ENCODE results near the gene FBXL19. TPM values are rescaled to one million over a fixed set of nuclear protein-coding genes. Genes with fewer than 3 reads are reported as not detected.

The FBXL19 gene
- total and polyA plus RNA-seq, 2 donors (not counting 1 experiment from before 2014, with no cell fraction given) = 9.0 to 25.0 TPM

GRCh38 chr16:30995927-30996323 is 72.6 kb downstream of the FBXL19 start:
- ATAC-seq (ENCODE audit: low read depth) = no peak
- 72% methylated on average over 8 of the region's 11 CpGs for WGBS (ENCODE audit: insufficient coverage)
- Histone ChIP-seq H3K79me2 (ENCODE audit: control insufficient read depth, insufficient read depth, low read length) (no peaks in the 10 kb centered on the region), H3K4me1 (ENCODE audit: control insufficient read depth in 2 of 2, insufficient read depth in 2 of 2, low read length in 2 of 2) (peaks cover 9 to 13% of the 10 kb centered on the region in 2 donors), H2AFZ (ENCODE audit: insufficient read depth, low read depth, low read length, poor library complexity, severe bottlenecking) (peak overlapping the region; percentile 96), H3K4me3 (ENCODE audit: control extremely low read depth in 1 of 5, extremely low read depth in 1 of 5, insufficient read depth in 1 of 5, low read depth in 2 of 5, low read length in 4 of 5) (peak overlapping the region in 2 of 5 experiments; percentile 61 to 72), H3K36me3 (replicated peaks in 1 of 2; ENCODE audit: control extremely low read depth in 1 of 2, control insufficient read depth in 1 of 2, extremely low read depth in 1 of 2, insufficient read depth in 2 of 2, low read length in 1 of 2) (no peaks in the 10 kb centered on the region), H3K4me2 (replicated peaks; ENCODE audit: low read depth, low read length, poor library complexity, severe bottlenecking) (peak overlapping the region; percentile 88), H3K9ac (ENCODE audit: low read length) (no peak overlapping the region), H3K27ac (ENCODE audit: low read length in 2 of 2) (no peak overlapping the region), H4K20me1 (ENCODE audit: control insufficient read depth, insufficient read depth, low read length, poor library complexity, severe bottlenecking) (no peaks in the 10 kb centered on the region), H3K9me3 (ENCODE audit: control extremely low read depth in 1 of 3, control insufficient read depth in 2 of 3, insufficient read depth in 1 of 3, low read length in 2 of 3) (peaks cover 0 to 5% (median 0%) of the 10 kb centered on the region in 3 donors), H3K27me3 (replicated peaks in 1 of 4; ENCODE audit: control extremely low read depth in 1 of 4, control insufficient read depth in 3 of 4, insufficient read depth in 4 of 4, low read length in 3 of 4) (peaks cover 0 to 7% (median 0%) of the 10 kb centered on the region in 4 experiments)
- peak overlapping the region; percentile 86 for H3K4me3 Mint-ChIP-seq
- TF ChIP-seq EZH2 (IDR thresholded peaks at IDR 0.05; ENCODE audit: borderline replicate concordance, insufficient read depth, low read depth, low read length, poor library complexity, severe bottlenecking) (no peak), CTCF (IDR thresholded peaks at IDR 0.05) (no peak)
- H3K27ac Mint-ChIP-seq = peak overlapping the region; percentile 83
- H3K4me1 Mint-ChIP-seq = peaks cover 9% of the 10 kb centered on the region
- ChIA-PET POLR2A (interaction anchor here (0.7 to 1.6 kb wide), 2 partner anchors 9 to 147 kb away, joined by 6 to 7 read pairs; no protein-coding TSS in a partner anchor), CTCF (interaction anchor here (1.8 kb wide), 1 partner anchor 146 kb away, joined by 6 read pairs; no protein-coding TSS in a partner anchor)
- H3K27me3 Mint-ChIP-seq = no peaks in the 10 kb centered on the region
- no peaks in the 10 kb centered on the region for H3K9me3 Mint-ChIP-seq (ENCODE audit: insufficient read depth)
- no peak for DNase-seq
- intact Hi-C loops (cut with micrococcal nuclease) = no loop called here

GRCh38 chr16:30996324-30996984 is 73.1 kb downstream of the FBXL19 start:
- H3K27ac ChIP-seq (ENCODE audit: low read length in 2 of 2) = peak overlapping the region; percentile 29 to 62
- intact Hi-C loops (cut with micrococcal nuclease) = no loop called here
- H3K4me1 Mint-ChIP-seq = peaks cover 9% of the 10 kb centered on the region
- no peaks in the 10 kb centered on the region for H3K36me3 ChIP-seq (replicated peaks in 1 of 2; ENCODE audit: control extremely low read depth in 1 of 2, control insufficient read depth in 1 of 2, extremely low read depth in 1 of 2, insufficient read depth in 2 of 2, low read length in 1 of 2)
- DNase-seq (peak; percentile 26), ATAC-seq (ENCODE audit: low read depth) (peak; percentile 2)
- 36% methylated on average over 14 of the region's 23 CpGs for WGBS (ENCODE audit: insufficient coverage)
- peaks cover 0 to 5% (median 0%) of the 10 kb centered on the region in 3 donors for H3K9me3 ChIP-seq (ENCODE audit: control extremely low read depth in 1 of 3, control insufficient read depth in 2 of 3, insufficient read depth in 1 of 3, low read length in 2 of 3)
- ChIA-PET CTCF (interaction anchor here (1.0 to 1.8 kb wide), 3 partner anchors 11 to 146 kb away, joined by 3 to 6 read pairs (median 4); partner anchors contain the start of gene ZNF668), POLR2A (interaction anchor here (0.7 to 1.6 kb wide), 3 partner anchors 9 to 183 kb away, joined by 6 to 7 read pairs (median 6); partner anchors contain the start of gene FUS)
- peak overlapping the region in 4 of 5 experiments; percentile 54 to 72 (median 66) for H3K4me3 ChIP-seq (ENCODE audit: control extremely low read depth in 1 of 5, extremely low read depth in 1 of 5, insufficient read depth in 1 of 5, low read depth in 2 of 5, low read length in 4 of 5)
- peaks cover 9 to 13% of the 10 kb centered on the region in 2 donors for H3K4me1 ChIP-seq (ENCODE audit: control insufficient read depth in 2 of 2, insufficient read depth in 2 of 2, low read length in 2 of 2)
- H3K27ac Mint-ChIP-seq = peak overlapping the region; percentile 92
- peaks cover 0 to 7% (median 0%) of the 10 kb centered on the region in 4 experiments for H3K27me3 ChIP-seq (replicated peaks in 1 of 4; ENCODE audit: control extremely low read depth in 1 of 4, control insufficient read depth in 3 of 4, insufficient read depth in 4 of 4, low read length in 3 of 4)
- no peaks in the 10 kb centered on the region for H3K79me2 ChIP-seq (ENCODE audit: control insufficient read depth, insufficient read depth, low read length)
- peak overlapping the region; percentile 91 for H3K4me3 Mint-ChIP-seq
- peak overlapping the region; percentile 72 for H3K9ac ChIP-seq (ENCODE audit: low read length)
- no peaks in the 10 kb centered on the region for H3K9me3 Mint-ChIP-seq (ENCODE audit: insufficient read depth)
- peak overlapping the region; percentile 88 for H3K4me2 ChIP-seq (replicated peaks; ENCODE audit: low read depth, low read length, poor library complexity, severe bottlenecking)
- H2AFZ ChIP-seq (ENCODE audit: insufficient read depth, low read depth, low read length, poor library complexity, severe bottlenecking) = peak overlapping the region; percentile 96
- no peak for TF ChIP-seq EZH2 (IDR thresholded peaks at IDR 0.05; ENCODE audit: borderline replicate concordance, insufficient read depth, low read depth, low read length, poor library complexity, severe bottlenecking)
- no peak for TF ChIP-seq CTCF (IDR thresholded peaks at IDR 0.05)
- no peaks in the 10 kb centered on the region for H3K27me3 Mint-ChIP-seq
- no peaks in the 10 kb centered on the region for H4K20me1 ChIP-seq (ENCODE audit: control insufficient read depth, insufficient read depth, low read length, poor library complexity, severe bottlenecking)

Measured in B cell (primary cell).